Astrocyte (in vitro differentiated cells and primary cell): ENCODE data around the gene ERN1.

Experiments
- CTCF ChIP-seq: IDR thresholded peaks from 2 replicates; pipeline ENCODE4 v1.5.1; 2011; ENCODE audit warnings: low read depth, mild to moderate bottlenecking, inconsistent platforms, low read length, moderate library complexity; ENCODE audit not compliant: insufficient read depth
- EZH2 ChIP-seq: IDR thresholded peaks from 2 replicates; pipeline ENCODE4 v1.6.1; 2012; ENCODE audit warnings: mild to moderate bottlenecking, low read length, inconsistent platforms; ENCODE audit not compliant: insufficient read depth

GRCh38 chr17:64154313-64154695, 24.4 kb upstream of the ERN1 start:
- no peak for TF ChIP-seq CTCF
- TF ChIP-seq EZH2: no peak
